Activated T-cell treated with anti-CD3 and anti-CD28 coated beads for 1 hour (primary cell): ENCODE results near the gene ATF5.

Source experiments
- DNase-seq: peaks from one replicate; pipeline ENCODE4 v3.0.0-alpha.2; 2020; ENCODE audit warnings: low read depth

The ATF5 gene, protein sequence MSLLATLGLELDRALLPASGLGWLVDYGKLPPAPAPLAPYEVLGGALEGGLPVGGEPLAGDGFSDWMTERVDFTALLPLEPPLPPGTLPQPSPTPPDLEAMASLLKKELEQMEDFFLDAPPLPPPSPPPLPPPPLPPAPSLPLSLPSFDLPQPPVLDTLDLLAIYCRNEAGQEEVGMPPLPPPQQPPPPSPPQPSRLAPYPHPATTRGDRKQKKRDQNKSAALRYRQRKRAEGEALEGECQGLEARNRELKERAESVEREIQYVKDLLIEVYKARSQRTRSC

DNA sequence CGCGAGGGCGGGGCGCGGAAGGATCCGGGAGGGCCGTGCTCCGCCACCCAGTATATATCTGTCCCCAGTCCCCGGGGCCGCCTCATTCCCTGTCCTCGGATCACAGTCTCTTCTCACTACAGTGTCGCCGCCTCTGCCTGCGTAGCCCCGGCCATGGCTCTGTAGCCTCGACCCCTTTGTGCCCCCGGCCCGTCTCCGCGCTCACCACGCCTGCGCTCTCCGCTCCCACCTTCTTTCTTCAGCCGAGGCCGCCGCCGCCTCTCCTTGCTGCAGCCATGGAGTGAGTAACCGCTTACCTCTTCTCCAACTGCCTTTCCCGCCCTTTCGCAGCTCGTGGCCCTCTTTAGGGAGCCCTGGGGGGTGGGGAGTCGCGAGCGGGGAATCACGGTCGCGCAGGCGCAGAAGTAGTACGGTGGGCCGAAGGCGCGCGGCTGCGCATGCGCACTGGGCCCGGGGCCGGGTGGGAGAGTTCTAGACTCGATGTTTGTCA, at the start of gene ATF5, which contains the start of gene NUP62:
Gene ATF5 (plus strand): TSS at position 85 of the 490 bp plus-strand sequence. CDS start 1,646 bp downstream, outside the sequence.
Gene NUP62 (minus strand): TSS at position 384 of the 490 bp plus-strand sequence. CDS start 19,697 bp downstream, outside the sequence.
- DNase-seq = peak; percentile 96

DNA sequence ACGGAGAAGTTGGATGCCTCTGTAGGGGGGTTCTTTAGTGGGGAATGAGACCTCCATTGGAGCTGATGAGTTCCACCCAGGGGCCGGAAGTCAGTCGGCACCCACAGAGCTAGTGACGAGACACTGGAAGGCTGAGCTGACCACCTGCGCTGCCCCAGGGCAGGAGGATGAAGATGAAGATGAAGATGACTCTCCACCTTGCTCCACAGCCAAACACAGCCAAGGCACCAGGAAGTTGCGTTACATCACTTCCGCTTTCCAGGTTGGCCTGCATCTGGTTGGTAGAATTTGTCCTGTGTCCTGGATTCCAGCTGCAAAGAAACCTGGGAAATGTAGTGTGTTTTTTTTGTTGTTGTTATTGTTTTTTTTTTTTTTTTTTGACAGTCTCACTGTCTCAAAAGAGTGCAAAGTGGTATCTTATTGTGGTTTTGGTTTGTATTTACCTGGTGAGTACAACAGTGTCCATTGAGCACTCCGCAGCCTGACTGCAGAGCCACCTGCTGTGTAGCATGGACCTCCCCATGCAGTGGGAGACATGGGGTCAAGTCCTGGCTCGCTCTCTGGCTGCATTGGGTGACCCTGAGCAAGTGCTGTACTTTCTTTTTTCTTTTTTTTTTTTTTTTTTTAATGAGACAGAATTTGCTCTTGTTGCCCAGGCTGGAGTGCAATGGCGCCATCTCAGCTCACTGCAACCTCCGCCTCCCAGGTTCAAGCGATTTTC, 49.6 kb upstream of the ATF5 start:
- DNase-seq = no peak

DNA sequence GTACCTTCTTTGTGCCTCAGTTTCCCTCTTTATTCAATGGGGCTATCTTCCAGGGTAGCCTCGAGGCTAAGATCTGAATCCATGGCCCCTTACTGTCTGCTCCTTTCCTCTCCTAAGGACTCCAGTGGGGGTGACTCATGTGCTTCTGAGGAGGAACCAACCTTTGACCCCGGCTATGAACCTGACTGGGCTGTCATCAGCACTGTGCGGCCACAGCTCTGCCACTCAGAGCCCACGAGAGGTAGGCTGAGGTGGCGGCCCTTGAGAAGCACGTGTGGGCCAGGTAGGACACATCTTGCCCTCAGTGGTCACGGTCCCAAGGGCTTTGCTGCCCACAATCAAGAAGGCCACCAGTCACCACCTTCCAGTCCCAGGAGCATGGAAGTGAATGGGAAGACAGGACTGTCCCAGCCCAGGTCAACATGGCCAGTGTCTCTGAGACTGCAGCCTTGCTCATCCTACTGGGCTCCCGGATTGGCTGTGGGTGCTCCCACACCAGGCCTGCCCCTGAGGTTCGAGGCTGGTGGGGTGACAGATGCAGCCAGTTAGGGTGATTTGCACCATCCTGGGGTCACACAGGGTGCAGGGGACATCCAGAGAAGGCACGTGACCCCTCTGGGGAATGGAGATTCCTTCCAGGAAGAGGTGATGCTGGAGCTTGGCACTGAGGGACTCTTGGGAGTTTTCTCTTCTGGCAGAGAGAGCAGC, 48.7 kb upstream of the ATF5 start:
- DNase-seq = no peak

DNA sequence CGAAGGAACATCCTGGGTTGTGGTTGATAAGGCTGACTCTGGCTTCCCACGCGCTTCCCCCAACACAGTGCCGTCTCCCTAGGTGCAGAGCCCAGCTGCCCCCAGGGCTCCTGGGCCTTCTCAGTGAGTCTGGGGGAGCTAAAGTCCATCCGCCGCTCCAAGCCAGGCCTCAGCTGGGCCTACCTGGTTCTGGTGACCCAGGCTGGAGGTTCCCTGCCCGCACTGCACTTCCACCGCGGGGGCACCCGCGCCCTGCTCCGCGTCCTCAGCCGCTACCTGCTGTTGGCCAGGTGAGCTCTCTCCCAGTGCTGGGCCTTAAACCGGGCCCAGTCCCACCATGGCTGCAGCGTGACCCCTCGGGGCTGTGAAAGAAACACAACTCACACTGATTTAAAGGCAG, 47.8 kb upstream of the ATF5 start:
- DNase-seq = no peak

DNA sequence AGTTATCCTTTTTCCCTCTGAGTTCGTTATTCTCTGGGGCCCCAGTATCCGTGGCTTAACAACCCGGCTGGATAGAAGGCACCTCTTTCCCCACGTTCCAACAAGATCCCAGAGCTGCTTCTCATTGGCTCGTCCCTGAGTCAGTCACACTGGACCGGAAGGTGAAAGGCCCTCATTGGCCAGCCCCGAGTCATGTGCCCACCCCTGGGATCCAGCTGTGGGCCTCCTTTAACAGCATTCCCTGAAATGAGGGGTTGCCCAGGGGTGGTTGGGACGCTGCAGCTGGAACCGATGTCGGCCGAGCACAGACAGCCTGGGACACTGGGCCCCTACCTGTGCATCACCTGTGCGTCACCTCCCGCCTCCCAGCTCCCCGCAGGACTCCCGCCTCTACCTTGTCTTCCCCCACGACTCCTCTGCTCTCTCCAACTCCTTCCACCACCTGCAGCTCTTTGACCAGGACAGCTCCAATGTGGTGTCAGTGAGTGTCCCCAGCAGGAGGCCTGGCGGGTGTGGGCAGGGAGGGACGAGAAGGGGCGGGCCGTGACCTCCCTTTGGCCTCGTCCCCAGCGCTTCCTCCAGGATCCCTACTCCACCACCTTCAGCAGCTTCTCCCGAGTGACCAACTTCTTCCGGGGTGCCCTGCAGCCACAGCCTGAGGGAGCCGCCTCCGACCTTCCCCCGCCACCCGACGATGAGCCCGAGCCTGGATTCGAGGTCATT, 47.2 kb upstream of the ATF5 start:
- no peak for DNase-seq

DNA sequence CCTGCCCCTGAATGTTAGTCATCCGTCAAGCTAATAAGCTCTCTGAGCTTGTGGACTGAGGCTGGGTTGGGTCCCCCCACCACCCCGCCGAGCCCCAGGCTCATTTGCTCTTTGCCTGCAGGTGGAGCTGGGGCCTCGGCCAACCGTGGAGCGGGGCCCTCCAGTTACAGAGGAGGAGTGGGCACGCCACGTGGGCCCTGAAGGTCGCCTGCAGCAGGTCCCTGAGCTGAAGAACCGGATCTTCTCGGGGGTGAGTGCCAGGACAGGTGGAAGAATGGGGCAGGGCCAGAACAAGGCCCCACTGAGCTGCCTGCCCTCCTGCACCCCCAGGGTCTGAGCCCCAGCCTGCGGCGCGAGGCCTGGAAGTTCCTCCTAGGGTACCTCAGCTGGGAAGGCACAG, 46.4 kb upstream of the ATF5 start:
- DNase-seq = no peak

DNA sequence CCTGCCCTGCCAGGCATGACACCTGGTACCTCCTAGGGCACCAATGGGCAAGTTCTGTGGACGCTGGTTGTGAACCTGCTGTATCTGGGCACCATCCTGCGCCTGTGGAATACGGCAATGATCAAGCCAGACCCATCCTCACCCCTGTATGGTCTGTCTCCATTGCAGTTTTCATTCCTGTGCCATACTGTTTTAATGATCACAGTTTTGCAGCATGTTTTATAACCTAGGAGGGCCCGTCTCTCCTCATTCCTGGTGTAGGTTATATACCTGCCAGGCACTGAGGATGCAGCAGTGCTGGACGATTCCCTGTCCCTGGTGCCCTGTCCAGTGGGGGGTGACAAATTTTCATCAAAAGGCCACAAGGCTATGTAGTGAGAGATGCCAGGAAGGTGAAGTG, 45.9 kb upstream of the ATF5 start:
- DNase-seq = no peak

DNA sequence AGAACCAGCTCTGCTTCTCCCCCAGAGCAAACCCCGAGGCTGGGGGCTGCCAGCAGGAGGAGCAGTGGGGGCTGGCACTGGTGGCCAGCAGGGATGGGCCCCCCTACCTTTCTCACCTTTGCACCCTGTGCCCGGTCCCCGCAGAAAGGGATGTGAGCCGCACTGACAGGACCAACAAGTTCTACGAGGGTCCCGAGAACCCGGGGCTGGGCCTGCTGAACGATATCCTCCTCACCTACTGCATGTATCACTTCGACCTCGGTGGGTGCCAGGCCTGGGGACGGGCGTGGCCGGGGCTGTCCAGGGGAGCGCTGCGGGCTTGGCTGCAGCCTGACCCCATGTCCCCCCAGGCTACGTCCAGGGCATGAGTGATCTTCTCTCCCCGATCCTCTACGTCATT, 44.9 kb upstream of the ATF5 start:
- no peak for DNase-seq

DNA sequence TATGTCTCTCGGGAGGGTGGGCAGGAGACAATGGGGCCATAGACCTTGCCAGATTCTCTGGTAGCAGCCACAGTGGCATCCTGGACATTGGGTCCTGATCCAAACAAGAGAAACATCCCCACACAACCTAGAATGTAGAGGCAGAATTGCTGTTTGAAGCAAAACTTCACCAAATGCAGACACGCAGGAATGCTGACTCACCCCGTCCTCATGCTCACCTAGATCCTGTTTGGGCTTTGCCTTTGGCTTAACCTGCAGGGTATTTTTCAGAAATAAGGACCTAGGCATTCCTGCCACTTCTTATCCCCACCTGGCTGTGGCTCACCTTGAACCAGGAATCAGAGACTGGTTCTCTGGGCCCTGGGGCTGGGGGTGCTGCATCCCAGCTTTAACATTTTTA, 44.2 kb upstream of the ATF5 start:
- DNase-seq = no peak

DNA sequence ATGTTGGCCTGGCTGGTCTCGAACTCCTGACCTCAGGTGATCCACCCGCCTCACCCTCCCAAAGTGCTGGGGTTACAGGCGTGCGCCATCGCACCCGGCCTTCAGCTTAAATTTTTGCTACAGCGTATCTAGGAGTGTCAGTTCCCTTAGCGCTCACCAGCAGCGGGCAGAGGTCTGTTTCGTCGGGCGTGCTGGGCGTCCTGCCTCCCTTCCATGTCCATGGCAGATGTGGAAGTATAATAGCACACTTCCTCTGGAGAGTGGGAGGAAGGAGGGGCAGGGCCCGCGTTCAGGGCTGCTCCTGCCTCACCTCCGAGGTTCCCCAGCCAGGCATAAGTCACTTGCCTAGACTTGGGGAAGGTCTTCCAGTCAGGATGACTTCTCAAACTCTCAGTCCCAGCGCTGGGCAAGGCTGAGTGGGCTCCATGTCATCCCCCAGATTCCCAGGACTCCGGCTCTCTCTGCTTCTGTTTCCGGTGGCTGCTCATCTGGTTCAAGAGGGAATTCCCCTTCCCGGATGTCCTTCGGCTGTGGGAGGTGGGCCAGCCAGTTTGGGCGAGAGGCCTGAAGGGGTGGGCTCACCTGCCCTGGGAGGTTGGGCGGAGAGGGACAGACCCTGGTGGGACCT, 41.9 kb upstream of the ATF5 start:
- DNase-seq = no peak

DNA sequence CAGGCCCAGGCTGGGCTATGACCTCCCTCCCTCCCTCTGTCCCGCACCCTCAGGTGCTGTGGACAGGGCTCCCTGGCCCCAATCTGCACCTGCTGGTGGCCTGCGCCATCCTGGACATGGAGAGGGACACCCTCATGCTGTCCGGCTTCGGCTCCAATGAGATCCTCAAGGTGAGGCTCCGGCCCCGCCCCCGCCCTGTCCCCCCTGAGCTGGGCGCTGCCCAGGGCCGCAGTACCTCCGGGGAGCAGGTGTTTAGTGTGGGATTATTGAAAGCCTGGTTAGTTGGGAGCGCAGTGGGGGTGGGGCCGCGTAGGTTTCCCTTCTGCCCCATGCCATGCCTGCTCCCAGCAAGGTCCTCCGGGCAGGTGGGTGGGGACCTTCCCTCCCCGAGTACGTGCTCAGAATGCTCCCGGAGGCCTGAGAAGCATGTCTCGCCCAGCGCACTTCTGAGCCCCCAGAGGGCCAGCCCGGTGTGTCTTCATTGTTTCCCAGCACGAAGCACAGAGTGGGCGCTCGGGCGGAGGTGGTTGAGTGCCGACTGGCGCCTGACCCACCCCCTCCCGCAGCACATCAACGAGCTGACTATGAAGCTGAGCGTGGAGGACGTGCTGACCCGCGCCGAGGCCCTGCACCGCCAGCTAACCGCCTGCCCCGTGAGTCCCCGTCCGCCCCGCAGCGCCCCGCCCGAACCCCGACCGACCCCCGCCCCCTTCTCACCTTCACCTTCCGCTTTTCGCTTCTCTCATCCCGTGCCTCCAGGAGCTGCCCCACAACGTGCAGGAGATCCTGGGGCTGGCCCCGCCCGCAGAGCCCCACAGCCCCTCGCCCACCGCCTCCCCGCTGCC, 41.1 kb upstream of the ATF5 start:
- DNase-seq = no peak

DNA sequence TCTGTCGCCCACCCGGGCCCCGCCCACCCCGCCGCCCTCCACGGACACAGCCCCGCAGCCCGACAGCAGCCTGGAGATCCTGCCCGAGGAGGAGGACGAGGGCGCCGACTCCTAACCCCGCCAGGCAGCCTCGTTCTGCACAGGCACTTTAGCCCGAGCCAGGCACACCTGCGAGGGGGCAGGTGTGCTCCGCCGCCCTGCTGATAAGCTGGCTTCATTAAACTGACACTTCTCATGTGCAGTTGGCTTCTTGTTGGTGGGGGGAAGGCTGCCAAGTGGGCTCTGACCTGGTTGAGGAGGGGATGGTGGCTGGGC, 40.5 kb upstream of the ATF5 start:
- DNase-seq = no peak

DNA sequence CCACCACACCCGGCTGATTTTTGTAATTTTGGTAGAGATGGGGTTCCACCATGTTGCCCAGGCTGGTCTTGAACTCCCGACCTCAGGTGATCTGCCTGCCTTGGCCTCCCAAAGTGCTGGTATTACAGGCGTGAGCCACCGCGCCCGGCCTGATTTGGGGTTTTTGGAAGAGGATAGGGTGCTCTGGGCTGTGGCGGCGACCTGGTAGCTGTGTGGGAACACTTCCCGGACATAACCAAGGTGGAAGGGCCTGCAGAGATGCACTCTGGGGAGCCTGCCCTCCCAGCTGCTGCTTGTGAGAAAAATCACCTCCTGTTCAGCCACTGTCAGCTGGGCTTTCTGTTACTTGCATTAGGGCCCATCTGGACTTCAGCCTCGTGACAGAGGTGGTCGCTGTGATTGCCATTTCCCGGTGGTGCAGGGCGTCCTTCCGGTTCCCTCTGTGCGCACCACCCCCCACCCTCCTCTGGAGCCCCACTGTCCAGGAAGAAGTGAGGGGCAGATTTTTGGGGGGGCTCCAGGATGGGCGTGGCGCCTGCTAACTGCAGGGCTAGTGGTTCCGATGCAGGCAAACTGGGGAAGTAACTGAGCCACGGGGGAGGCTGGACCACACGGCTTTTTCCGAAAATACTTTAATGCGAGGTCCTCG, 39.8 kb upstream of the ATF5 start:
- DNase-seq = no peak

DNA sequence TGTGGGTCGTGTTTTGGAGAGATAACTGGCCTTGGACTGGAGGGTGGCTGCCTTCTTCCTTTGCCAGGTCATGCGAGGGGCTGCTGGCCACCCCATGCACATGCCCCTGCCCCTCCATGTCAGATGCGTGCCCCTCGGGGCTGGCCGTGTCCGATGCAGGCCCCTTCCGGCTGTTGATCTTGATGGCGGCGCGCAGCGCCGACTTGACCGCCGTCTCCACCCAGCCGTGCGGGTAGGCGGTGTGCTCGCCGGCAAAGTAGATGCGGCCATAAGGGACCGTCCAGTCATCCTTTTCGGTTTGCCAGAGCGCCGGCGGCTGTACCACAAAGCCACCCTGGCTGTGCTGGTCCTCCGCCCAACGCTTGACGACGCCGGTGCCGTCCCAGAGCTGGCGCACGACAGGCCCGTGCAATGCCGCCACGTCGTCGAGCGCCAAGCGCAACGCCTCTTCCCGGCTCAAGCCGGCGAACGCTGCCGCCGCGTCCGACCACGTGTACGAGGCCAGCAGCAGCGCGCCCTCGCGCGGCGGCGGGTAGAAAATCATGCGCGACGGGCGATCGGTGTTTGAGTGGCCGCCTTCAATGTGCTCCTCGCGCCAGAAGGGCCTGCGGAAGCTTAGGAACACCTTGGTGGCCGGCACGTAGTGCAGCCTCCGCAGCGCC, 39.2 kb upstream of the ATF5 start:
- DNase-seq = peak; percentile 66

DNA sequence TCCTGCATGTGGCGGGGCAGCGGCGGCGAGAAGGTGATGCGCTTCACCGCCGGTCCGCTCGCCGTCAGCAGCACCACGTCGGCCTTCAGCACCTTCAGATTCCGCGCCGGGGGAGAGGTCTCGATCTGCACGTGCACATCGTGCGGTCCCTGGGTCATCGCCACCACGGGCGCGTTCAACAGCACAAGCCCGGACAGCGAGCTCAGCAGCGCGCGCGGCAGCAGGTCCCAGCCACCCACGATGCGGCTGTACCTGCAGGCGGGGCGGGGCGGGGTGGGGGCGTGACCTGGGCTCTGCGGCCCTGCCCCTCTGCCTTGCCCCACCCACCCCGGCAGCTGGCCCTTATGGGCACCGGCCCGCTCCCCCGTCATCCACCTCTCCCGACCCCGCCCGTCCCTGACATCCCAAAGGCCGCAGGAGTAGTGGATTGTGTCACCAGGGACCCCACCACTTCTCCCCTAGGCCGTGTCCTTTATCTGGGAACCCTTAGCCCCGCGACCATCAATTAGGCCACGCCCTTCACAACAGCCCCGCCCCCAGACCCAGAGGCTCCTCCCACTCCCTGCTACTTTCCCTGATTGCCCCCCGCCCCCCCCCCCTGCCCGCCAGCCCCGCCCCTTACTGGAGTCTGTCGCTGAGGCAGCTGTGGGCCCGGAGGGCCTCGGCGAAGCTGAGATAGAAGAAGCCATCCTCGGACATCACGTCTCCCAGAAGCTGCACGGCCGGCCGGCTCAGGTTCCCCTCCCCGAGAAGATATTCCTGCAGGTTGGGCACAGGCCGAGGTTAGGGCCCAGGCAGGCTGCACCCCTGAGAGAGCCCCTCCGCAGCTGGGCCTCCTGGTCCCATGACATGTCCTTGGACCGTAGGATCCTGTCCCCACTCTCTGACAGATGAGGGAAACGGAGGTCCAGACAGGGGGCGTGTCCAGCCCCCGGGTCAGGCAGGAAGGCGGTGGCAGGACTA, 38.4 kb upstream of the ATF5 start:
- peak; percentile 58 for DNase-seq

DNA sequence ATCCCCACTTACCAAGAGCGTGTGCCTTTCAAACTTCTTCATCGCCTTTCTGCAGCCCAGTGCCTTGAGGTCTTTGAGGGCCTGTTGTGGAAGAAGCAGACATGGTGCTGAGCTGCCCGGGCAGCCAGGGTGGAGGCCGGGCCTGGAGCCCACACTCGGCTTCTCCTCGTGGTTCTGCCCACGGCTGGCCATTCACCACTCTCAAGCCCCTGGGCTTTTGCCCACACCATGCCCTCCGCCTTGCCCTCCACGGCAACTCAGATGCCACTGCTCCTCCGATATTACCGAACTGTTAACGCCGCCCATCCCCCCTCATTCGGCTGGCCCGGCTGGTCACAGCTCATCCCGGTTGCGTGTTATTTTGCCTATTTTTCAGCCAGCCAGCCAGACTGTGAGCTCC, 37.6 kb upstream of the ATF5 start:
- DNase-seq = no peak

DNA sequence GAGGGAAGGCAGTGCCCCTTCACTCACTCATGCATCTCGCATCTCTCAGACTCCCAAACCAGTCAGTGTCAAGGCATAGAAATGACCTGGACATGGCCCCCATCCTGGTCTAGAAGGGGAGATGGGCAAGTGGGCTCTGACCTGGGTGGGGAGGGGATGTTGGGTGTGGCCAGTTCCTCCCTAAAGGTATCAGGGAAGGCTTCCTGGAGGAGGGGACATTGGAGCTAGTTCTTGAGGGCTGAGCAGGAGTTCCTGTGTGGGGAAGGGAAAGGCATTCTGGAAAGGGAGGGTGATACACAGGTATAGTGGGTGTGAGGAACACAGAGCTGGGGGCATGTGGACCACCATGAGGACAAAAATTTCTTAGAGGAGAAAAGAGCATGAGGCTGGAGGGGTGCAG, 36.3 kb upstream of the ATF5 start:
- DNase-seq = no peak

DNA sequence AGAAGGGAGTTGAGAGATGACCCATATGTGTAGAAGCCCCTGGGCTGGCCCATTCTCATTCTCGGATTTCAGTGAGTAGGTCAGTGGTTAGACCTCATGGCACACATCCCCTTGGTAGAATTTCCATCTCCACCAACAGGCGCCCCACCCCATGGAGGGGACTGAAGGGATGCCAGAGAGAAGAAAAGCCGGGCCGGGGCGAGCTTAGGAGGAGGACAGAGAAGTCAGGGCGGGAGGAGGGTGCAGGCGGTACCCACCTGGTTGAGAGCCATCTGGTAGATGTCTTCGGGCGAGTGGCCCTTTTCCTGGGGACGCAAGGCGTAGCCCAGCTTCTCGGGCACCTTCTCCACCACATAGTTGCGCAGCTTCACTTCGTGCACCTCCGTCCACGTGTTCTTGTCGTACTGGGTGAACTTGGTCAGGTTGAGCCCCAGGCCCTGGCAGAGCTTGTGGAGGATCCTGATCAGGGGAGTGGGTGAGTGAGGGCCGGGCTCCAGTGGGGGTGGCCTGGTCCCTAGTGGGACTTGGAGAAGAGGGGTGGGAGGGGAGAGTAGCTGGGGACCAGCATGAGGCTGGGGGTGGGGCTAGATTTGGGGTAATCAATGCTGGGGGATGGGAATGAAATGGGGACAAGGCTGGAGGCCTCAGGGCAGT, 34.9 kb upstream of the ATF5 start:
- DNase-seq = no peak
